Ovary (tissue), 3 donors: ENCODE data around the gene PCDHGA9.

ENCODE experiments used
- CTCF ChIP-seq, 3 donors: fragments of 450-650 bp in 2 of 3; fragments of 200-600 bp in 1 of 3; IDR thresholded peaks; one replicate each; pipeline versions ENCODE4 v1.5.1 to v1.8.0; 2016 to 2022; ENCODE audit warnings: antibody characterized with exemption in 3 of 3, mild to moderate bottlenecking in 1 of 3
- EP300 ChIP-seq: sonication (generic); formaldehyde crosslinking; IDR thresholded peaks from one replicate; pipeline ENCODE4 v1.6.1; 2017; ENCODE audit warnings: antibody characterized with exemption
- POLR2A ChIP-seq: fragments of 450-650 bp; IDR thresholded peaks from one replicate; pipeline ENCODE4 v1.6.1; 2017; ENCODE audit warnings: antibody characterized with exemption, mild to moderate bottlenecking, moderate library complexity
- donor health status: DM: no; HTN: no; CAD: no.

GRCh38 chr5:141403387-141403786 is 809 bp downstream of the PCDHGA9 start:
- no peak for TF ChIP-seq POLR2A
- no peak for TF ChIP-seq CTCF (IDR thresholded peaks at IDR 0.05)
- no peak for TF ChIP-seq EP300
